ENCODE results near the gene MPDU1.

DNA sequence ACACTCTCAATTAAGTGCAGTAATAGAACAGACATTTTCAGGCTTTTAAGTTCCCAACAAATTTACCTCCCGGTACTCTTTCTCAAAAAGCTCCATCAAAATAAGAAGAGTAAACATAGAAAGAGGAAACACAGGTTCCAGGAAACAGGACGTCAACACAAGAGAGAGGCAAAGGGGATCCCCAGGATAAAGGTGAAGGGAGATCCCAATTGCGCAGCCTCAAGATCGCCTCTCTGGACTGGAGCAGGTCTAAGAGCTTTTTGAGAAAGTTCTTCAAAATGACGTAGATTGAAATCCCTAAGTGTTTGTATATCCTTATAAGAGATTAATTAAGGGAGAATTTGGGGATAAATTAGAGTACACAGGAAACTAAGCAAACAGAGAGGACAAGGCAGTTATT, 35.0 kb downstream of the MPDU1 start:
- TF ChIP-seq POLR2A (IDR thresholded peaks at IDR 0.05), result no peak
- TF ChIP-seq, protein P1, sequence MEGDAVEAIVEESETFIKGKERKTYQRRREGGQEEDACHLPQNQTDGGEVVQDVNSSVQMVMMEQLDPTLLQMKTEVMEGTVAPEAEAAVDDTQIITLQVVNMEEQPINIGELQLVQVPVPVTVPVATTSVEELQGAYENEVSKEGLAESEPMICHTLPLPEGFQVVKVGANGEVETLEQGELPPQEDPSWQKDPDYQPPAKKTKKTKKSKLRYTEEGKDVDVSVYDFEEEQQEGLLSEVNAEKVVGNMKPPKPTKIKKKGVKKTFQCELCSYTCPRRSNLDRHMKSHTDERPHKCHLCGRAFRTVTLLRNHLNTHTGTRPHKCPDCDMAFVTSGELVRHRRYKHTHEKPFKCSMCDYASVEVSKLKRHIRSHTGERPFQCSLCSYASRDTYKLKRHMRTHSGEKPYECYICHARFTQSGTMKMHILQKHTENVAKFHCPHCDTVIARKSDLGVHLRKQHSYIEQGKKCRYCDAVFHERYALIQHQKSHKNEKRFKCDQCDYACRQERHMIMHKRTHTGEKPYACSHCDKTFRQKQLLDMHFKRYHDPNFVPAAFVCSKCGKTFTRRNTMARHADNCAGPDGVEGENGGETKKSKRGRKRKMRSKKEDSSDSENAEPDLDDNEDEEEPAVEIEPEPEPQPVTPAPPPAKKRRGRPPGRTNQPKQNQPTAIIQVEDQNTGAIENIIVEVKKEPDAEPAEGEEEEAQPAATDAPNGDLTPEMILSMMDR (IDR thresholded peaks at IDR 0.05), result no peak

All from adrenal gland (tissue), 5 donors.